H1 (cell line): ENCODE measurements around the gene ZNF433. TPM values are rescaled to one million over a fixed set of nuclear protein-coding genes. Genes with fewer than 3 reads are reported as not detected.

Experiments
- CBX5 ChIP-seq: fragments of 300-800, 300-1000 bp; sonication (generic); IDR thresholded peaks from 2 replicates; pipeline ENCODE4 v1.7.1; 2016; ENCODE audit warnings: antibody characterized with exemption, low read length, low read depth
- CHD7 ChIP-seq: fragments of 300-600 bp; sonication (generic); IDR thresholded peaks from 2 replicates; pipeline ENCODE4 v1.7.1; 2012; ENCODE audit warnings: low read length, moderate library complexity, mild to moderate bottlenecking, inconsistent platforms; ENCODE audit not compliant: insufficient replicate concordance
- KDM1A ChIP-seq: fragments of 200-600, 300-600 bp; sonication (generic); IDR thresholded peaks from 2 replicates; pipeline ENCODE4 v1.7.1; 2016; ENCODE audit warnings: mild to moderate bottlenecking, low read length, borderline replicate concordance
- KDM5A ChIP-seq: fragments of 200-600 bp; IDR thresholded peaks from 2 replicates; pipeline ENCODE4 v1.7.1; 2012; ENCODE audit warnings: mild to moderate bottlenecking, low read length, inconsistent platforms, mixed read lengths
- MAFK ChIP-seq: IDR thresholded peaks from 2 replicates; pipeline ENCODE4 v1.6.1; 2012; ENCODE audit warnings: low read depth, mild to moderate bottlenecking, improper control_type of control experiment, low read length
- POLR2AphosphoS5 ChIP-seq: IDR thresholded peaks from 2 replicates; pipeline ENCODE4 v1.6.1; 2011; ENCODE audit warnings: low read depth, low read length
- POU5F1 ChIP-seq: IDR thresholded peaks from 2 replicates; pipeline ENCODE4 v1.6.1; 2011; ENCODE audit warnings: low read depth, mild to moderate bottlenecking, low read length, moderate library complexity
- RFX5 ChIP-seq: IDR thresholded peaks from 2 replicates; pipeline ENCODE4 v1.6.1; 2011; ENCODE audit warnings: low read depth, low read length, improper control_type of control experiment, borderline replicate concordance
- SAP30 ChIP-seq: fragments of 300-600 bp; sonication (generic); IDR thresholded peaks from 2 replicates; pipeline ENCODE4 v1.7.1; 2012; ENCODE audit warnings: low read length, moderate library complexity, mild to moderate bottlenecking, inconsistent platforms; ENCODE audit not compliant: insufficient read depth, insufficient replicate concordance
- TCF12 ChIP-seq: IDR thresholded peaks from 2 replicates; pipeline ENCODE4 v1.6.1; 2011; ENCODE audit warnings: low read depth, mild to moderate bottlenecking, low read length
- polyA plus RNA-seq, 7 experiments: library from polyadenylated mRNA; depleted of rRNA in 3 of 7; stranded (reverse) in 5 of 7; unstranded in 2 of 7; fragments of >200 nt in 5 of 7; fragments of 200-250 nt in 2 of 7; gene quantifications; 1 replicate in 5 of 7; 2 replicates in 1 of 7; 4 replicates in 1 of 7; pipeline versions ENCODE4 v1.2.1 to v1.2.3, GENCODE V29; 2011 to 2013; ENCODE audit warnings: missing spikeins in 2 of 7, mixed read lengths in 2 of 7
- total RNA-seq: library from RNA; stranded (reverse); fragmentation: NEBNext Ultra II Directional; extraction: Animal tissue kit (Norgen Biotek cat#: 25700); gene quantifications from 2 replicates; pipeline ENCODE4 v1.2.1, GENCODE V29; 2021

Gene ZNF433
- total and polyA plus RNA-seq, 2 of the 8 experiments (the other 6 are each of a cell fraction or from before 2014, with no cell fraction given) = 0.68 to 1.8 TPM

GRCh38 chr19:12064590-12065538 is 29.4 kb upstream of the ZNF433 start, which contains the start of gene ZNF844 (continued):
- TF ChIP-seq CHD7 (no peak), RFX5 (no peak), SAP30 (no peak), POU5F1 (no peak), CBX5 (no peak), TCF12 (no peak), KDM5A (no peak), POLR2AphosphoS5 (peak; percentile 97), MAFK (no peak), KDM1A (no peak)
